AG04449 (cell line): ENCODE data around the gene TMEM184C.

ENCODE experiments used
- CTCF ChIA-PET: fragments of 350-600 bp; formaldehyde crosslinking; extraction: SDS; loops from one replicate; lab custom pipeline; 2021; ENCODE audit warnings: antibody characterized with exemption; lab: Yijun Ruan, JAX
- POLR2A ChIA-PET: fragments of 400-600, 350-600 bp; formaldehyde crosslinking; extraction: SDS; loops from one replicate; lab custom pipeline; 2020; ENCODE audit warnings: antibody characterized with exemption, inconsistent platforms; lab: Yijun Ruan, JAX
- DNase-seq: peaks from one replicate; pipeline ENCODE4 v3.0.0-alpha.2; 2010; ENCODE audit warnings: low read depth, low spot score
- H3K4me3 ChIP-seq: 2 replicates; pipeline ENCODE4 v1.5.1; 2011; ENCODE audit warnings: low read depth, mild to moderate bottlenecking, control low read depth, low read length
- TF ChIP-seq, protein P1 (sequence below): IDR thresholded peaks from one replicate; pipeline ENCODE4 v1.5.1; 2011; ENCODE audit warnings: mild to moderate bottlenecking, moderate library complexity, low read length, control low read depth, inconsistent platforms; ENCODE audit not compliant: insufficient read depth; ENCODE audit errors: missing control alignments

Gene TMEM184C

DNA sequence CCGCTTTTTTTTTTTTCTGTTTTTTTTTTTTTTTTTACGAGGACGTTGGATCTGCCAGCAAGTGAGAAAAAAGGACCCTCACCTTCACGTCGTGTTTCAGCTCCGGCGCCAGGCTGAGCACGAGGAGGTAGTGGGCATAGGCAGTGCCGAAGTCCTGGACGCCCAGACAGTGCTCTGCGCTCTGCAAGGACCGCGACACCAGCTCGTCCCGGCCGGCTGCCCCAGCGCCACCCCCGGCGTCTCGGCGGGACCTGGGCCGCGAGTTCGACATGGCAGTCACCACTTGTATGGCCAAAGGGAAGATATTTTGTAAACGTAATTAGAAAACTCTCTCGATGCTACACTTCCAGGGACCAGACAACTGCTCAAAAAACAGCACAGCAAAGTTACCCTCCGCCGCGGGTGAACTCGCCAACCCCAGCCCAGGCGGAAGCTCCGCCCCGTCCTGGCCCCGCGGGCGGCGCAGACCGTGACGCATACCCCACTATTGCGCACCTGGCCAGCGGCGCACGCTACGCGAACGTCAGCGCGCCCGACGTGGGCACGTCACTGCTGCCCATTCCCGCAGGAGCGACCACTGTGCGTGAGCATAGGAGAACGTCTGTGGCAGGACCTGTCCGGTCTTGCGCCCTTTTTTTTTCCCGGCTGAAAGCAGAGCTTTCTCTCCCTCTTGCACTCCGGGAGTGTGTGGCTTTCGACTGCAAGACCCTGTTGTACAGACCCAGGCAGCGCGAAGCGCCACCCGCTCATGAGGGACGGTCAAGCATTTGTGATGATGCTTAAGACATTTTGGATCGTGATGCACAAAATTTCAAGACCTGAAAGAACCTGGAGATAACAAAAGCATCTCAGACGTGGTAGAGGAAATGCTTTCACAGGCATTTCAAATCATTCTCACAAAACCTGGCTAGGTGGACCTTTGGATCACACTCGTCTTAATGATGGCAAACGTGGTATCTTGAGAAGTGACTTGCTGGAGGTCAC is 66.8 kb downstream of the TMEM184C start, which contains the start of gene PRMT9:
Gene PRMT9, minus strand, starts transcription at position 447 of the 984 bp plus-strand sequence. Its CDS starts 176 bp downstream, at position 271.
- H3K4me3 ChIP-seq = peak within 1 kb of the TSS; percentile 88
- TF ChIP-seq, protein P1, sequence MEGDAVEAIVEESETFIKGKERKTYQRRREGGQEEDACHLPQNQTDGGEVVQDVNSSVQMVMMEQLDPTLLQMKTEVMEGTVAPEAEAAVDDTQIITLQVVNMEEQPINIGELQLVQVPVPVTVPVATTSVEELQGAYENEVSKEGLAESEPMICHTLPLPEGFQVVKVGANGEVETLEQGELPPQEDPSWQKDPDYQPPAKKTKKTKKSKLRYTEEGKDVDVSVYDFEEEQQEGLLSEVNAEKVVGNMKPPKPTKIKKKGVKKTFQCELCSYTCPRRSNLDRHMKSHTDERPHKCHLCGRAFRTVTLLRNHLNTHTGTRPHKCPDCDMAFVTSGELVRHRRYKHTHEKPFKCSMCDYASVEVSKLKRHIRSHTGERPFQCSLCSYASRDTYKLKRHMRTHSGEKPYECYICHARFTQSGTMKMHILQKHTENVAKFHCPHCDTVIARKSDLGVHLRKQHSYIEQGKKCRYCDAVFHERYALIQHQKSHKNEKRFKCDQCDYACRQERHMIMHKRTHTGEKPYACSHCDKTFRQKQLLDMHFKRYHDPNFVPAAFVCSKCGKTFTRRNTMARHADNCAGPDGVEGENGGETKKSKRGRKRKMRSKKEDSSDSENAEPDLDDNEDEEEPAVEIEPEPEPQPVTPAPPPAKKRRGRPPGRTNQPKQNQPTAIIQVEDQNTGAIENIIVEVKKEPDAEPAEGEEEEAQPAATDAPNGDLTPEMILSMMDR = no peak
- ChIA-PET POLR2A (interaction anchor here (1.0 to 1.7 kb wide), 7 partner anchors 40 to 184 kb away, joined by 3 to 12 read pairs (median 4); partner anchors contain the start of genes ARHGAP10 and TMEM184C), CTCF (interaction anchor here (0.7 to 4.7 kb wide), 9 partner anchors 10 to 182 kb away, joined by 3 to 77 read pairs (median 5); partner anchors contain the start of gene ARHGAP10)
- DNase-seq = peak; percentile 63

GRCh38 chr4:147689067-147689466 is 71.9 kb downstream of the TMEM184C start:
- TF ChIP-seq, protein P1 = no peak
- H3K4me3 ChIP-seq = no peak overlapping the region
- DNase-seq = no peak
- ChIA-PET POLR2A (no interaction called here), CTCF (interaction anchor here (1.0 to 3.7 kb wide), 2 partner anchors 17 to 177 kb away, joined by 3 to 31 read pairs; no protein-coding TSS in a partner anchor)

DNA sequence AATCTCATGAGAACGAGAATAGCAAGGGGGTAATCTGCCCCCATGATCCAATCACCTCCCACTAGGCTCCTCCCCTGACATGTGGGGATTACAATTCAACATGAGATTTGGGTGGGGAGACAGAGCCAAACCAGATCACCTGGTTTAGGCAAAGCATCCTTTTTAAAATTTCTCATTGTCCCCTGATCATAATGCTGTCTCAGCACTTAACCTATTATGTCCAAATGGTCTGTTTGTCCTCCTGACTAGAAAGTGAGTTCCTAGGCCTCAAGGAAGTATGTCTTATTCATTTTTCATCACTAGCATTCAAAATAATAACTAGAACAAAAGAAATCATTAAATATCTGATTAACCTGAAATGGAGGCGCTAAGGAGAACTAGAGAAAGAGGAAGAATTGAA is 74.6 kb downstream of the TMEM184C start:
- H3K4me3 ChIP-seq = no peak overlapping the region
- DNase-seq = no peak
- TF ChIP-seq, protein P1 = no peak
- POLR2A ChIA-PET = no interaction called here
- CTCF ChIA-PET = interaction anchor here (2.0 kb wide), 1 partner anchor 174 kb away, joined by 20 read pairs; no protein-coding TSS in a partner anchor

GRCh38 chr4:147693218-147693617 is 76.0 kb downstream of the TMEM184C start:
- POLR2A ChIA-PET = no interaction called here
- no peak overlapping the region for H3K4me3 ChIP-seq
- CTCF ChIA-PET = interaction anchor here (1.3 to 2.0 kb wide), 3 partner anchors 9 to 173 kb away, joined by 4 to 20 read pairs (median 5); no protein-coding TSS in a partner anchor
- TF ChIP-seq, protein P1 = no peak
- DNase-seq = no peak

DNA sequence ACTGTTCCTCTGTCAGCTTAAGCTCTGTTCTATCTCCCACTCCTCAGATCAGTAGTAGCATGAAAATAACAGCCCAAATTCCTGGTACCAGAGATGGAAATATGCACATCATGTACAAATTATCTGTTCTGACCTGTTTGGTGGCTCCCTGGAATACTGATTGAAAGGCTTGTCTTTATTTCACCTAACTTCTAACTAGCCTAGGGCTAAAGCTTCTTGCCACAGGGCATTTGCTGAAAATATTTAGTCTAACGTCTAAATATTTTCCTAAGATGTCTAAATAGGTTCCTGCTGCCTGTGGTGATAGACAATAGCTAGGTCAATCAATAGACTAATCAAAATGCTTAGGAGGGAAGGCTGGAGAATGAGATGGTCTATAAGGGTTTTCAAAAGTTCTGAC is 79.7 kb downstream of the TMEM184C start:
- ChIA-PET CTCF (interaction anchor here (1.4 to 4.1 kb wide), 4 partner anchors 9 to 170 kb away, joined by 4 to 42 read pairs (median 16); partner anchors contain the start of gene PRMT9), POLR2A (no interaction called here)
- H3K4me3 ChIP-seq = no peak overlapping the region
- no peak for DNase-seq
- TF ChIP-seq, protein P1 = no peak

DNA sequence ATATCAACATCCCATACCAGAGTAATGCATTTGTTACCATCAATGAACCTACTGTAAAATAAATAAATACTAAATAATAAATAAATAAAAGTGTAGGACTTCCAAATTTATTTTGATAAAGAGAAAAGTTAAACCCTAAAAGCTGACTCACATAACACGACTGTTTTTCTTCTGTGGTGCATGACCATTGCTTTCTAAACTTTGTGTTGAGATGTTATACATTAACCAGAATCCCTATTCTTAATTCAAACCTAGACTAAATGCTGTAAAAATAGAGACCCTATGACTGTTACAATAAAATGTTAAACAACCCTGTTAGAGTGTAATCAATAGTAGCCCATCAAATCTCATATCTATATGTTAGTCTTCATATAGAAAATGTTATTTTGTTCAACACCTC is 87.6 kb downstream of the TMEM184C start:
- TF ChIP-seq, protein P1 = no peak
- DNase-seq = no peak
- ChIA-PET CTCF (interaction anchor here (11.5 kb wide), 1 partner anchor 159 kb away, joined by 421 read pairs; no protein-coding TSS in a partner anchor), POLR2A (no interaction called here)
- H3K4me3 ChIP-seq = no peak overlapping the region
